GM21367 (cell line): Measurements from ENCODE around the gene ADCY1.

Source experiments
- ATAC-seq: cut with Tn5 transposase; IDR thresholded peaks from one replicate; pipeline ENCODE4 v1.9.1; 2021; ENCODE audit not compliant: unreplicated experiment

Gene ADCY1

GRCh38 chr7:45592230-45592991 lies 18.2 kb downstream of the ADCY1 start:
- ATAC-seq: no peak

GRCh38 chr7:45593121-45593541 lies 19.0 kb downstream of the ADCY1 start:
- ATAC-seq: no peak

GRCh38 chr7:45593877-45594276 lies 19.7 kb downstream of the ADCY1 start:
- no peak for ATAC-seq

- no peak for ATAC-seq
These were observed 20.8 kb downstream of the ADCY1 start for GRCh38 chr7:45594745-45595535.

- no peak for ATAC-seq
These were observed 21.9 kb downstream of the ADCY1 start for GRCh38 chr7:45595809-45596664.

GRCh38 chr7:45596665-45597095 lies 22.5 kb downstream of the ADCY1 start:
- ATAC-seq: no peak

- ATAC-seq: no peak
These were observed 23.3 kb downstream of the ADCY1 start for GRCh38 chr7:45597286-45597984.

GRCh38 chr7:45598886-45599520 lies 24.8 kb downstream of the ADCY1 start:
- no peak for ATAC-seq

GRCh38 chr7:45599851-45600706 lies 25.9 kb downstream of the ADCY1 start:
- ATAC-seq: no peak

GRCh38 chr7:45601094-45601493 lies 26.9 kb downstream of the ADCY1 start:
- no peak for ATAC-seq

- ATAC-seq: no peak
These were observed 27.8 kb downstream of the ADCY1 start for GRCh38 chr7:45601816-45602540.

- ATAC-seq: no peak
These were observed 31.9 kb downstream of the ADCY1 start for GRCh38 chr7:45606050-45606449.

- no peak for ATAC-seq
These were observed 32.8 kb downstream of the ADCY1 start for GRCh38 chr7:45606931-45607330.

- no peak for ATAC-seq
These were observed 35.0 kb downstream of the ADCY1 start for GRCh38 chr7:45609180-45609579.

- ATAC-seq: no peak
These were observed 35.9 kb downstream of the ADCY1 start for GRCh38 chr7:45610019-45610418.

- ATAC-seq: no peak
These were observed 36.6 kb downstream of the ADCY1 start for GRCh38 chr7:45610660-45611299.

- ATAC-seq: no peak
These were observed 43.0 kb downstream of the ADCY1 start for GRCh38 chr7:45617166-45617565.

- ATAC-seq: no peak
These were observed 47.9 kb downstream of the ADCY1 start for GRCh38 chr7:45622058-45622457.
